ENCODE results near the gene SLC11A1. TPM values are rescaled to one million over a fixed set of nuclear protein-coding genes. Genes with fewer than 3 reads are reported as not detected.

SLC11A1 gene
- total and polyA plus RNA-seq, 2 of the 4 experiments (the other 2 are of a cell fraction): under 0.01 to 0.07 TPM

DNA sequence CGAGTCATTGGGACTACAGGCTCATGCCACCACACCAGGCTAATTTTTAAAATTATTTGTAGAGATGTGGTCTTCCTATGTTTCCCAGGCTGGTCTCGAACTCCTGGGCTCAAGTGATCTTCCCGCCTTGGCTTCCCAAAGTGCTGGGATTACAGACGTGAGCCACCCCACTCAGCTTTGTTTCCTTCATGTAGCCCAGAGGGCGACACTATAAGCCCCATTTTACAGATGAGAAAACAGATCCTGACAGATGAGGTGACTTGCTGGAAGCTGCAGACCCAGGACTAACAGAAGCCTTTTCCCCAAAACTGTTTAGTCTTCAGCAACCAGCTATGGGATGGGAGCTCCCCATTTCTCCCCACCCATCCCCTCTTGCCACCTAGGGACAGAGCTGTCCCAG is 10.4 kb downstream of the SLC11A1 start:
- 70% methylated on average over 2 of the region's 5 CpGs; no CpG with 5 or more reads in 1 of the 2 experiments for WGBS, 2 experiments (ENCODE audit: extremely low coverage in 2 of 2, insufficient read length in 1 of 2)
- no peak overlapping the region for H3K14ac ChIP-seq (replicated peaks; ENCODE audit: low read depth, low read length)

More for the DNA sequence above, 10.4 kb downstream of the SLC11A1 start:
- Histone ChIP-seq H3K23ac (ENCODE audit: low read depth, low read length) (no peak overlapping the region), H2AFZ (replicated peaks; ENCODE audit: low read length, poor library complexity) (no peak overlapping the region), H3K9me1 (ENCODE audit: insufficient read depth, low read length) (0 out of 2 replicates have a peak, but pooled peaks cover 2% of the 10 kb centered on the region), H3K27me3 (ENCODE audit: control insufficient read depth, insufficient read depth, low read length) (no peaks in the 10 kb centered on the region), H4K20me1 (ENCODE audit: insufficient read depth, low read length) (no peaks in the 10 kb centered on the region), H3K4ac (ENCODE audit: low read depth, low read length) (no peak overlapping the region), H2AK9ac (replicated peaks; ENCODE audit: low read depth, low read length, poor library complexity) (no peak overlapping the region), H4K5ac (ENCODE audit: low read depth, low read length) (no peak overlapping the region), H3K79me1 (ENCODE audit: low read depth in 1 of 2, low read length in 2 of 2) (peaks cover 2 to 5% of the 10 kb centered on the region in 2 experiments; a peak in 2 of 4 replicates), H3K56ac (ENCODE audit: extremely low read depth, insufficient read depth, low read length) (no peak overlapping the region), H2BK120ac (ENCODE audit: low read depth, low read length) (no peak overlapping the region), H3K4me1 (ENCODE audit: control insufficient read depth, insufficient read depth, low read length) (peaks cover 9% of the 10 kb centered on the region), H4K8ac (ENCODE audit: low read depth in 2 of 2, low read length in 2 of 2) (no peak overlapping the region), H3K27ac (ENCODE audit: insufficient read depth, low read length) (no peak overlapping the region), H2BK5ac (ENCODE audit: low read depth, low read length, poor library complexity, severe bottlenecking) (no peak overlapping the region), H3K18ac (ENCODE audit: low read depth, low read length) (no peak overlapping the region), H3K9ac (ENCODE audit: low read depth, low read length) (no peak overlapping the region), H2BK20ac (ENCODE audit: low read depth, low read length) (no peak overlapping the region), H3K9me3 (ENCODE audit: control insufficient read depth, insufficient read depth, low read length) (no peaks in the 10 kb centered on the region), H2AK5ac (ENCODE audit: low read depth, low read length) (no peak overlapping the region), H2BK15ac (ENCODE audit: low read depth, low read length) (no peak overlapping the region), H3K4me3 (ENCODE audit: insufficient read depth, low read depth, low read length) (no peak overlapping the region), H3K4me2 (ENCODE audit: low read depth, low read length) (no peak overlapping the region), H4K91ac (ENCODE audit: insufficient read depth, low read depth, low read length) (no peak overlapping the region), H3K36me3 (ENCODE audit: control insufficient read depth, insufficient read depth, low read length) (no peaks in the 10 kb centered on the region)
- TF ChIP-seq CEBPB (IDR thresholded peaks at IDR 0.05; ENCODE audit: low read depth, low read length): no peak
- no peak for TF ChIP-seq POLR2A (IDR thresholded peaks at IDR 0.05; ENCODE audit: low read depth, low read length)
- TF ChIP-seq FOS (IDR thresholded peaks at IDR 0.05; ENCODE audit: low read depth, low read length): no peak
- no peak for TF ChIP-seq NFE2L2 (IDR thresholded peaks at IDR 0.05; ENCODE audit: low read depth, low read length)
- no peak for TF ChIP-seq RFX5 (IDR thresholded peaks at IDR 0.05; ENCODE audit: low read depth, low read length)
- TF ChIP-seq MAFK (IDR thresholded peaks at IDR 0.05; ENCODE audit: low read depth, low read length): no peak
- TF ChIP-seq CHD1 (IDR thresholded peaks at IDR 0.05; ENCODE audit: low read depth, low read length): no peak
- TF ChIP-seq SMC3 (IDR thresholded peaks at IDR 0.05; ENCODE audit: low read depth, low read length): no peak
- no peak for TF ChIP-seq RCOR1 (IDR thresholded peaks at IDR 0.05; ENCODE audit: insufficient replicate concordance, low read length)
- no peak for TF ChIP-seq USF2 (IDR thresholded peaks at IDR 0.05; ENCODE audit: low read depth, low read length)
- no peak for TF ChIP-seq BHLHE40 (IDR thresholded peaks at IDR 0.05; ENCODE audit: low read depth, low read length)
- TF ChIP-seq RAD21 (IDR thresholded peaks at IDR 0.05; ENCODE audit: low read length): no peak
- ChIA-PET CTCF (interaction anchor here (0.6 kb wide), 1 partner anchor 68 kb away, joined by 3 read pairs; no protein-coding TSS in a partner anchor), POLR2A (ENCODE audit: unreplicated experiment) (interaction anchor here (0.6 kb wide), 1 partner anchor 22 kb away, joined by 5 read pairs; no protein-coding TSS in a partner anchor)
- intact Hi-C loops (cut with micrococcal nuclease): no loop called here
- in situ Hi-C loops (cut with MboI; ENCODE audit: low sequenced_read_pairs): loop anchor here (10.0 kb wide), 1 partner anchor 118 kb away; the partner anchor contains the start of genes AAMP and PNKD
- BruUV-seq (replicated peaks): no TSS peak
- DNase-seq: no peak
- ATAC-seq (ENCODE audit: low read depth): no peak
- dilution Hi-C loops (cut with HindIII; ENCODE audit: low sequenced_read_pairs, unreplicated experiment): no loop called here
